Measurements from ENCODE around the gene GLCE.
"Not testable (repeated sequence)": the region's sequence is repeated elsewhere in the genome, so short reads cannot be mapped to it uniquely, and the experiment has no call there.

Gene GLCE

GRCh38 chr15:69161079-69161877, 843 bp downstream of the GLCE start:
- no peak for DNase-seq

- no peak for DNase-seq
These were observed 1.4 kb downstream of the GLCE start for GRCh38 chr15:69161878-69162213.

GRCh38 chr15:69163141-69163669, 2.8 kb downstream of the GLCE start:
- no peak for DNase-seq

GRCh38 chr15:69164807-69165636, 4.6 kb downstream of the GLCE start:
- DNase-seq: no peak

DNA sequence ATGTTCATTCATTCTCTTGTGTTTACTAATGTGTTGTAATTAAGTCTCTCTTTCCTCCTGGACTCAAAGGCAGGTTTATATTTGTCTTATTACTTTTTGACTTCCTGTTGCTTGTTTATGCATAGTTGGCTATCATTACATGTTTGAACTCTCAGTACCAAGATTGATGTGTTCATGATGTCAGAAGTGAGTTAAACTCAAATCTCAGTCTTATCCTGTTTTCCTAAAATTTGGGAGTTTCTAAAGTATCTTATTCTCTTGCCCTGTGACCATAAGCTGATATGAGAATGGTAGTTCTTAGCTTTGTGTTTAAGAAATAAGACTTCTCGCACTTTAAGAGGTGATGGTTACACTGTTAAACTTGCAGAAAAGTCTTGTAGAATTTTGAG, 5.2 kb downstream of the GLCE start:
- DNase-seq: no peak

- DNase-seq: no peak
These were observed 6.9 kb downstream of the GLCE start for GRCh38 chr15:69167218-69167846.

GRCh38 chr15:69168361-69168760, 7.9 kb downstream of the GLCE start:
- not testable (repeated sequence) for DNase-seq

GRCh38 chr15:69169540-69169939, 9.1 kb downstream of the GLCE start:
- DNase-seq: not testable (repeated sequence)

- no peak for DNase-seq
These were observed 10.2 kb downstream of the GLCE start for GRCh38 chr15:69170597-69170996.

- DNase-seq: no peak
These were observed 12.4 kb downstream of the GLCE start for GRCh38 chr15:69172847-69173246.

GRCh38 chr15:69175536-69175935, 15.1 kb downstream of the GLCE start:
- DNase-seq: no peak

DNA sequence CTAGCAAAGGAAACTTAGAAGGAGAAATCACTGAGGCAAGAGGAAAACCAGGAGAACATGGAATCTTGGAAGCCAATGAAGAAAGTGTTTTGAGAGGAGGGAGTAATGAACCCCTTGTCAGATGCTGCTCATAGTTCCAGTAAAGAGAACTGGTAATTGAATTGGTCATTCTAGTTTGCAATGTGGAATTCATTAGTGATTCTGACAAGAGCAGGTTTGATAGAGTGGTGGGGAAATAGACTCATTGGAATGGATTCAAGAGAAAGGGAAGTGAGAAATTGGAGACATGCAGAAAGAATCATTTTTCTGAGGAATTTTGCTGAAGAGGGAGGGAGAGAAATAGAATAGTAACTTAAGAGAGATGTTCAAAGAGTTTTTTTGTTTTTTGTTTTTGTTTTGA, 21.0 kb downstream of the GLCE start:
- DNase-seq: no peak

GRCh38 chr15:69185216-69185615, 24.8 kb downstream of the GLCE start:
- no peak for DNase-seq

DNA sequence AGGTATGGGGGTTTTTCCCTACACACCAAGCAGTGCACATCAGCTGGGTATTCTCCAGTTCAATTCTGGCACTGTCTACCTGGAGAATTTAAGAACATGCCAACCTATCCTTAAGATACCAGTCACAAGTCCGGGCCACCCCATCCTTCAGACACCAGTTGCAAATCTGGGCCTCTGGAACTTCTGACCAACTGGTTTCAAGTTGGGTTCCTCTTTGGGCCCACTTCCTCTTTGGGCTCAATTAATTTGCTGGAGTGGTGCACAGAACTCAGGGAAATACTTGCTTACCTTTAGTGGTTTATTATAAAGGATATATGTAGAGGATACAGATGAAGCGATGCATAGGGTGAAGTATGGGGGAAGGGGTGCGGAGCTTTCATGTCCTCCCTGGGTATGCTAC, 25.3 kb downstream of the GLCE start:
- peak; percentile 16 for DNase-seq

GRCh38 chr15:69189157-69189556, 28.7 kb downstream of the GLCE start:
- no peak for DNase-seq

DNA sequence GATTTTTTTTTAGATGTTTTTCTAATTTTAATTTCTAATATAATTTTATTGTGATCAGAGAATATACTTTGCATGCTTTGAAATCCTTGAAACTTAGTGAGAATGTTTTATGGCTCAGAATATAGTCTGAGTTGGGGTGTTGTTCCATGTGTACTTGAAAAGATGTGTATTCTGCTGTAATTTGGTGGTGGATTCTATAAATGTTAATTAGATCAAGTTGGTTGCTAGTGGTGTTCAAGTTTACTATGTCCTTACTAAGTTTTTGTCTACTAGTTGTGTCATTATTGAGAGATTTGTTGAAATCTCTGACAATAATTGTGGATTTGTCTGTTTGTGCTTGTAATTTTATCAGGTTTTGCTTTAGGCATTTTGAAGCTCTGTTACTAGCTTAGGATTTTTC, 29.7 kb downstream of the GLCE start:
- DNase-seq: no peak

DNA sequence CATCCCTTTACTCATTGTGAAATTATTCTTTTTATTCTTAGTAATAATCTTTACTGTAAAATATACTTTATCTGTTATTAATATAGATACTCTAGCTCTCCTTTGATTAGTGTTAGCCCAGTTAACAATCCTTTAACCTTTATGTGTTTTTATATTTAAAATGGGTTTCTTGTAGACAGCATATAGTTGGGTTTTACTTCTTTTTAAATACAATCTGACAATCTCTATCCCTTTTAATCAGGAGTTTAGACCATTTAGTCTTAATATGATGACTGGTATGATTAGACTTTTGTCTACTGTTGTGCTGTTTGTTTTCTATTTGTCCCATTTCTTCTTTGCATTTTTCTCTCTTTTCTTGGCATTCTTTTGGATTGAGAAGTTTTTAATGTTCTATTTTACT, 30.1 kb downstream of the GLCE start:
- no peak for DNase-seq

DNA sequence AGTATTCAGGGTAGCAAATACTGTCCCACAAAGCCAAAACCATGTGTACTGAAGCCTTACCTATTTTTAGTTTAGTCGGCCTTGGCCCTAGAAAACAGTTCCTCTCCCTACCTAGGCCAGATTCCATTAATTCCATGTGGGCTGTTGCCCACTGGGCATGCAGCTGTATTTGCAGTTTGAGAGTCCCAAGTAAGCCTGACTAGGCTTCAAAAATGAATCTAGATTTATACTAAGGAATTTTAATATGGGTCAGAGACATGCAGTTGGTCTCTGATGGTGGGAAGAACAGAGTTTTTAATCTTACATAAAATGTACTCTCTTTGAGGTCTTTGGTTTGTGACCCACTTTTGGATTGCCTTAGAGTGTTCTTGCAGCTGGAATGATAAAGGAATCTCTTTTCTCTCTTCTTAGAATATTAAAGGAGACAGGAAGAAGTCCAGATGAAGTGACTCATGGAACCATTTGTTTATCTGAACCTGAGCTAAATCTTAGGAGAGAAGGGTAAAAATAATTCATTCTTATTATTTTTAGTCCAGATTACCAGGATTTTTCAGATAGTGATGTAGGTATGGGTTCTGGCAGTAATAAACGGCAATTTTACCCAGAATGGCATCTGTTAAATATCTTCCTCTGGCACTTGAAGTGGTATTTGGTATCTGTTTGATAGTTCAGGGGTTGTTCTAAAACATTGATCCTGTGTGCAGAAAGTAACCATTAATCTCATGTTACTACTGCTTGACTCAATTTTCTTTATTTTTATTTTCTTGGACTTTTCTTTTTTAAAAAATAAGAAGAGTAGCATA, 33.8 kb downstream of the GLCE start:
- no peak for DNase-seq

GRCh38 chr15:69194854-69195253, 34.4 kb downstream of the GLCE start:
- DNase-seq: no peak

- DNase-seq: no peak
These were observed 40.7 kb downstream of the GLCE start for GRCh38 chr15:69200832-69201745.

- no peak for DNase-seq
These were observed 45.6 kb downstream of the GLCE start for GRCh38 chr15:69206079-69206478.

- DNase-seq: no peak
These were observed 49.2 kb downstream of the GLCE start for GRCh38 chr15:69209661-69210060.

Data from CD4-positive, alpha-beta T cell treated with Interleukin-15 for 1 hour (primary cell).